ENCODE results near the gene FAM117B. TPM values are rescaled to one million over a fixed set of nuclear protein-coding genes. Genes with fewer than 3 reads are reported as not detected.

FAM117B gene
- total and polyA plus RNA-seq, 2 of the 8 experiments (the other 6 are each of a cell fraction or from before 2014, with no cell fraction given), result 3.9 to 22.6 TPM

DNA sequence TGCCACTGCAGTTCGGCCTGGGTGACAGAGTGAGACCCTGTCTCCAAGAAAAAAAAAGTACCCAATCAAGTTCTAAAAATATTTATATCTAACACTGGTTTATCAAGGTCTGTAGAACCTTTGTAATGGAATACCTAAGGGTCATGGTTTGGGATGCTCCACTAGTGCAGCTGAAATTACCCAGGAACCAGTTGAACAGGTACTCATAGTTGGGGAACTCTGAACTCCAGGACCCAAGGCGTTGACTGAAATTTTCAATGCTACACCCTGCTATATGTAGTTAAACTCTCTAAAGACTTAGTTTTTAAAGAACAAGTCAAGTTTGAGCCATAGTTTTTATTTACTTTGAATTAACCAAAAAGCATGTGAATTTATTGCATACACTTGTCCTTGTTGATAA, 55.1 kb downstream of the FAM117B start:
- Histone ChIP-seq H3K4me1 (replicated peaks in 1 of 4; ENCODE audit: control insufficient read depth in 3 of 4, insufficient read depth in 4 of 4, low read length in 3 of 4) (no peaks in the 10 kb centered on the region), H3K36me3 (ENCODE audit: control insufficient read depth in 2 of 4, insufficient read depth in 4 of 4, low read length in 3 of 4) (no peaks in the 10 kb centered on the region), H3K4ac (replicated peaks; ENCODE audit: insufficient read length, low read depth, low read length) (no peak overlapping the region), H3K79me2 (ENCODE audit: control insufficient read depth in 1 of 2, insufficient read depth in 2 of 2, low read length in 2 of 2) (peaks cover 0 to 50% of the 10 kb centered on the region in 2 experiments; a peak in 2 of 4 replicates), H3K4me2 (ENCODE audit: insufficient read depth in 1 of 2, low read depth in 2 of 2, low read length in 2 of 2) (no peak overlapping the region), H2BK120ac (replicated peaks; ENCODE audit: low read depth, low read length) (no peak overlapping the region), H2BK15ac (ENCODE audit: low read length) (no peak overlapping the region), H4K5ac (ENCODE audit: insufficient read length, low read depth, low read length) (no peak overlapping the region), H3K9me3 (ENCODE audit: insufficient read depth in 2 of 2, low read depth in 1 of 2, low read length in 1 of 2) (no peaks in the 10 kb centered on the region), H3K18ac (ENCODE audit: extremely low read depth, low read length) (no peak overlapping the region), H3K4me3 (ENCODE audit: extremely low read depth in 1 of 4, insufficient read depth in 2 of 4, low read depth in 3 of 4, low read length in 4 of 4) (no peak overlapping the region), H2BK12ac (ENCODE audit: low read depth, low read length) (no peak overlapping the region), H3K56ac (replicated peaks; ENCODE audit: insufficient read length, low read depth, low read length) (no peak overlapping the region), H4K20me1 (replicated peaks in 1 of 2; ENCODE audit: control insufficient read depth in 1 of 2, insufficient read depth in 2 of 2, low read length in 2 of 2) (no peaks in the 10 kb centered on the region), H3K23me2 (ENCODE audit: low read depth, low read length) (no peaks in the 10 kb centered on the region; the same call in 1 of the 2 replicates), H2BK5ac (ENCODE audit: low read depth, low read length) (no peak overlapping the region), H2AFZ (ENCODE audit: low read length) (no peak overlapping the region), H3K79me1 (ENCODE audit: low read depth, low read length) (no peaks in the 10 kb centered on the region; the same call in 1 of the 2 replicates), H3K27ac (ENCODE audit: low read depth, low read length) (no peak overlapping the region), H4K8ac (ENCODE audit: extremely low read depth, insufficient read depth, low read length) (no peak overlapping the region; the same call in 1 of the 2 replicates), H2AK5ac (ENCODE audit: low read depth, low read length) (no peak overlapping the region), H3K27me3 (replicated peaks in 1 of 4; ENCODE audit: control insufficient read depth in 3 of 4, extremely low read depth in 1 of 4, insufficient read depth in 3 of 4, low read length in 3 of 4) (no peaks in the 10 kb centered on the region), H3K14ac (ENCODE audit: insufficient read length) (no peak overlapping the region), H3K23ac (ENCODE audit: insufficient read length) (no peak overlapping the region), H4K91ac (replicated peaks; ENCODE audit: insufficient read length, low read length) (no peak overlapping the region), H2BK20ac (ENCODE audit: low read length) (no peak overlapping the region), H3K9ac (replicated peaks in 1 of 4; ENCODE audit: extremely low read depth in 1 of 4, low read depth in 3 of 4, low read length in 3 of 4) (no peak overlapping the region)
- POLR2A ChIA-PET (ENCODE audit: partially characterized antibody), result interaction anchor here (1.3 kb wide), 1 partner anchor 54 kb away, joined by 3 read pairs; no protein-coding TSS in a partner anchor
- CTCF ChIA-PET (ENCODE audit: partially characterized antibody), result interaction anchor here (0.5 kb wide), 1 partner anchor 157 kb away, joined by 3 read pairs; no protein-coding TSS in a partner anchor
- FAIRE-seq, result no peak
- DNase-seq (ENCODE audit: low read depth in 1 of 2, low spot score in 2 of 2), result no peak
- TF ChIP-seq RFX5 (IDR thresholded peaks at IDR 0.05; ENCODE audit: borderline replicate concordance, low read depth, low read length), result no peak
- TF ChIP-seq RBBP5 (IDR thresholded peaks at IDR 0.05; ENCODE audit: borderline replicate concordance, low read depth, low read length), result no peak
- 93% methylated on average over 2 of the region's 2 CpGs; no CpG with 5 or more reads in 1 of the 2 experiments for WGBS, 2 experiments (ENCODE audit: extremely low coverage in 1 of 2, insufficient coverage in 1 of 2, insufficient read length in 1 of 2, insufficient replicate concordance in 2 of 2, low coverage in 1 of 2, low lambda C conversion rate in 2 of 2, missing lambda C conversion rate in 1 of 2)

Data from H1 (cell line).